CD4-positive, alpha-beta memory T cell (primary cell): Measurements from ENCODE around the gene MXI1. TPM values are rescaled to one million over a fixed set of nuclear protein-coding genes. Genes with fewer than 3 reads are reported as not detected.
A peak's percentile ranks its signal among the peaks of the same experiment; 100 is the strongest.
"Not testable (repeated sequence)": the region's sequence is repeated elsewhere in the genome, so short reads cannot be mapped to it uniquely, and the experiment has no call there.

Experiments used
- CTCF ChIA-PET: fragments of 350-600 bp; sonication (Branson Sonifier 250); formaldehyde crosslinking; loops from one replicate; lab custom pipeline; 2021; ENCODE audit warnings: inconsistent platforms; ENCODE audit not compliant: partially characterized antibody; lab: Charles Lee
- POLR2A ChIA-PET: fragments of 350-600 bp; sonication (Branson Sonifier 250); formaldehyde crosslinking; loops from one replicate; lab custom pipeline; 2021; ENCODE audit not compliant: partially characterized antibody; lab: Charles Lee
- DNase-seq, 5 donors: peaks; one replicate each; pipeline versions ENCODE4 v3.0.0 to v3.0.0-alpha.2; 2020 to 2022; ENCODE audit warnings: mixed read lengths in 1 of 5
- H3K27ac ChIP-seq: one replicate; pipeline ENCODE4 v1.7.0; 2013; ENCODE audit warnings: low read depth, low read length
- H3K27me3 ChIP-seq: 2 replicates; pipeline ENCODE4 v1.7.0; 2013; ENCODE audit warnings: mild to moderate bottlenecking, low read length, moderate library complexity; ENCODE audit not compliant: insufficient read depth
- H3K36me3 ChIP-seq: 2 replicates; pipeline ENCODE4 v1.7.0; 2013; ENCODE audit warnings: mild to moderate bottlenecking, low read length, moderate library complexity; ENCODE audit not compliant: insufficient read depth
- H3K4me1 ChIP-seq: 2 replicates; pipeline ENCODE4 v1.7.0; 2013; ENCODE audit warnings: mild to moderate bottlenecking, low read length, moderate library complexity; ENCODE audit not compliant: insufficient read depth
- H3K4me3 ChIP-seq, 2 donors: one replicate each; pipeline ENCODE4 v1.7.0; 2013; ENCODE audit warnings: low read length in 2 of 2, mild to moderate bottlenecking in 1 of 2
- H3K9me3 ChIP-seq, 2 donors: one replicate each; pipeline ENCODE4 v1.7.0; 2013; ENCODE audit warnings: low read length in 2 of 2, control low read depth in 1 of 2; ENCODE audit not compliant: control insufficient read depth in 1 of 2
- H3K27ac Mint-ChIP-seq, 7 donors: one replicate each; pipeline ENCODE4 v1.8.0; 2020 to 2021; ENCODE audit warnings: mixed read lengths in 7 of 7, mild to moderate bottlenecking in 6 of 7, inconsistent platforms in 3 of 7, moderate library complexity in 3 of 7
- H3K27me3 Mint-ChIP-seq, 2 donors: one replicate each; pipeline ENCODE4 v1.8.0; 2020 to 2021; ENCODE audit warnings: mixed read lengths in 2 of 2
- H3K36me3 Mint-ChIP-seq, 2 donors: one replicate each; pipeline ENCODE4 v1.8.0; 2020 to 2021; ENCODE audit warnings: mixed read lengths in 2 of 2, inconsistent platforms in 1 of 2, mild to moderate bottlenecking in 1 of 2
- H3K4me1 Mint-ChIP-seq, 4 donors: one replicate each; pipeline ENCODE4 v1.8.0; 2020 to 2021; ENCODE audit warnings: mixed read lengths in 4 of 4, mild to moderate bottlenecking in 1 of 4
- H3K4me3 Mint-ChIP-seq, 8 donors: one replicate each; pipeline ENCODE4 v1.8.0; 2020 to 2021; ENCODE audit warnings: mixed read lengths in 8 of 8, mild to moderate bottlenecking in 7 of 8, moderate library complexity in 6 of 8, inconsistent platforms in 3 of 8
- H3K9me3 Mint-ChIP-seq, 8 donors: one replicate each; pipeline ENCODE4 v1.8.0; 2020 to 2021; ENCODE audit warnings: mixed read lengths in 8 of 8, mild to moderate bottlenecking in 5 of 8, inconsistent platforms in 3 of 8, moderate library complexity in 1 of 8
- intact Hi-C: fragments of 100-400 bp; cut with micrococcal nuclease; formaldehyde crosslinking; loops from one replicate; pipeline ENCODE4 v1.15.1; 2023
- polyA plus RNA-seq, 2 donors: library from polyadenylated mRNA; unstranded; fragments of 300-500 nt; fragmentation: Illumina TruSeq; gene quantifications; one replicate each; pipeline ENCODE4 v1.2.3, GENCODE V29; 2021
- total RNA-seq, 2 experiments: library from RNA; stranded (reverse); gene quantifications; one replicate each; pipeline ENCODE4 v1.2.3, GENCODE V29; 2021

MXI1 gene
- total and polyA plus RNA-seq, 4 experiments from 2014 or later, result 32.1 to 56.6 (median 52.1) TPM

DNA sequence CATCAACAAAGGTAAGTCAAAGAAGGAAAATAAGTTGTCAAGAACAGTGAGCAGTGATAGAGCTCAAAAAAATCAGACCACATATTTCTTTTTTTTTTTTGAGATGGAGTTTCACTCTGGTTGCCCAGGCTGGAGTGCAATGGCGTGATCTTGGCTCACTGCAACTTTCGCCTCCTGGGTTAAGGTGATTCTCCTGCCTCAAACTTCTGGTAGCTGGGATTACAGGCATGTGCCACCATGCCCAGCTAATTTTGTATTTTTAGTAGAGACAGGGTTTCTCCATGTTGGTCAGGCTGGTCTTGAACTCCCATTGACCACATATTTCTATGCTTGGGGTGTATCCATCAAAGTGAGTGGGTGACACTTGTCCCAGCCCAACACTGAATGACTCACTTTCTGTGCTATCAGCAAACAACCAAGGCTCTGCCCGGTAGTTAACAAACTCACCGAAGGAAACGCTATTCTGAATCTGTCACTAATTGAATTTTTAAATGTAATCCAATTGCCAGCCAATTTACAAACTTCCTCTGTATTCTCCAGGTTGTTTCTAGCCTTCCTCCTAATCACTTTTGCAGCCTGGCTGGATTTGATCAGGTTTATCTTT, 116.9 kb downstream of the MXI1 start:
- Mint-ChIP-seq H3K9me3 (peaks cover 0 to 22% (median 19%) of the 10 kb centered on the region in 8 donors), H3K4me1 (peaks cover 0 to 1% (median 0%) of the 10 kb centered on the region in 4 donors), H3K4me3 (peak overlapping the region in 1 of 8 donors; percentile 35), H3K27me3 (peaks cover 5 to 6% of the 10 kb centered on the region in 2 donors), H3K36me3 (peaks cover 3 to 4% of the 10 kb centered on the region in 2 donors), H3K27ac (peak overlapping the region in 1 of 7 donors; percentile 16)
- ChIA-PET POLR2A (no interaction called here), CTCF (interaction anchor here (0.9 to 1.7 kb wide), 4 partner anchors 30 to 222 kb away, joined by 3 to 5 read pairs (median 3); no protein-coding TSS in a partner anchor)
- no peaks in the 10 kb centered on the region for H3K9me3 ChIP-seq
- no peaks in the 10 kb centered on the region for H3K27me3 ChIP-seq
- no peaks in the 10 kb centered on the region for H3K36me3 ChIP-seq
- DNase-seq, result no peak
- H3K4me1 ChIP-seq, result no peaks in the 10 kb centered on the region
- H3K4me3 ChIP-seq, result no peak overlapping the region
- H3K27ac ChIP-seq, result no peak overlapping the region
- intact Hi-C loops, result no loop called here

DNA sequence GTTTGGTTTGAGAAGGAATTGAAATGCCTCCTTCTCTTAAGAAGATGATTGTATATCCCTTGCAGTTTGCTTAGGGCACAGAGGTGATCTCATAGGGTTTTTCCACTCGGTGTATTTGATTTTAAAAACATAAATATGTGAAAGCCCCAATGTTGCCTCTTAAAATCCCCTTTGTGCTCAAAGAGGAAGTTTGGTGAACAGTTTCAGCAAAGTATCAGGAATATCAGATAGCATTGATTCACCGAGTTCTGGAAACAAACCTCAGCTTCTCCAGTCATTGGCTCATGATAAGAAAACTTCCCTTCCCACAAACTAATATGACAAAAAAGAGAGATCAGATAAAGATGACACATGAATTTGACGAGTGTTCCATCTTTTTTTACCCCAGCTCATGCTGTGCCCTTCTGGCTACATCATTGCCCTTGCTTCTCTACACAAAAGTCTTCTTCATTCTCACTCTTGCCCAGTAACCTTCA, 117.4 kb downstream of the MXI1 start:
- Histone ChIP-seq H3K36me3 (no peaks in the 10 kb centered on the region), H3K27ac (no peak overlapping the region), H3K9me3 (no peaks in the 10 kb centered on the region), H3K27me3 (no peaks in the 10 kb centered on the region), H3K4me1 (no peaks in the 10 kb centered on the region), H3K4me3 (no peak overlapping the region)
- Mint-ChIP-seq H3K36me3 (peaks cover 3 to 4% of the 10 kb centered on the region in 2 donors), H3K4me1 (peaks cover 0 to 1% (median 0%) of the 10 kb centered on the region in 4 donors), H3K4me3 (peak overlapping the region in 1 of 8 donors; percentile 35), H3K9me3 (peaks cover 0 to 23% (median 20%) of the 10 kb centered on the region in 8 donors), H3K27ac (peak overlapping the region in 2 of 7 donors; percentile 11 to 16), H3K27me3 (peaks cover 5 to 6% of the 10 kb centered on the region in 2 donors)
- ChIA-PET CTCF (interaction anchor here (0.9 to 1.1 kb wide), 2 partner anchors 29 to 211 kb away, joined by 3 read pairs; no protein-coding TSS in a partner anchor), POLR2A (no interaction called here)
- intact Hi-C loops, result no loop called here
- no peak for DNase-seq

DNA sequence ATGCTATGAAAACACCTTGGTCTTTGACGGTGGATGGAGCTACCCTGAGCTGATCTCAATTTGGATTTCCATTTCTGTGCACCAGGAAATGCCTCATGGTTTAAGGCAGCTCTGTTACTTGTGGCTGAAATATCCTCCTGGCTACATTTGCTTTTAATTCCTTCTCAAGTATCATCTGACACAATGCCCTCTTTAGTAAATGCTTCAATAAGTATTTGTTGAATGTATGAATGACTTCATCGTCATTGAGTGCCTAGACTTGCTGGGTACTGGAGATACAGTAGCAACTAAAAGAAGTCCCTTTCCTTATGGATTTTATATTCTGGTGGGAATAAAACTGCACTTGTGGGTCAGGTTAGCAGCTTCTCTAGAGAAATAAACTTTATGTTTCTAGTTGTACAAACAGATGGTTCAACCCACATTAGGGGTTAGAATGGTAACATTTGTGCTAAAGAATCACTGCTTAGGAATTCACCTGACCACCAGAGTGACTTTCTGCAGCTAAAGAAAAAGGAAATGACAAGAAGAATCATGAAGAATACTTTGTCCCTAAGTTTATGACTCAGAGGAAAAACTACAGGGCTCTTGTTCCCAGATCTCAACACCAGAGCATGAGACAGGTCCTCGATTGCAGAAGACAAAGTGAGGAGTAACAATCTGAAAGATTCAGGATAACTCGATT, 119.1 kb downstream of the MXI1 start:
- H3K4me1 Mint-ChIP-seq, result peaks cover 0 to 1% (median 0%) of the 10 kb centered on the region in 4 donors
- H3K36me3 ChIP-seq, result no peaks in the 10 kb centered on the region
- H3K4me3 ChIP-seq, result no peak overlapping the region
- ChIA-PET POLR2A (no interaction called here), CTCF (interaction anchor here (1.2 to 1.5 kb wide), 2 partner anchors 16 to 28 kb away, joined by 4 to 5 read pairs; no protein-coding TSS in a partner anchor)
- no peak overlapping the region for H3K27ac ChIP-seq
- no peak overlapping the region for H3K4me3 Mint-ChIP-seq
- H3K27me3 Mint-ChIP-seq, result peaks cover 6 to 7% of the 10 kb centered on the region in 2 donors
- H3K9me3 Mint-ChIP-seq, result peaks cover 2 to 28% (median 18%) of the 10 kb centered on the region in 8 donors
- H3K27me3 ChIP-seq, result no peaks in the 10 kb centered on the region
- no peaks in the 10 kb centered on the region for H3K4me1 ChIP-seq
- no peak for DNase-seq
- H3K36me3 Mint-ChIP-seq, result peaks cover 4 to 15% of the 10 kb centered on the region in 2 donors
- intact Hi-C loops, result no loop called here
- H3K9me3 ChIP-seq, result no peaks in the 10 kb centered on the region
- H3K27ac Mint-ChIP-seq, result no peak overlapping the region

DNA sequence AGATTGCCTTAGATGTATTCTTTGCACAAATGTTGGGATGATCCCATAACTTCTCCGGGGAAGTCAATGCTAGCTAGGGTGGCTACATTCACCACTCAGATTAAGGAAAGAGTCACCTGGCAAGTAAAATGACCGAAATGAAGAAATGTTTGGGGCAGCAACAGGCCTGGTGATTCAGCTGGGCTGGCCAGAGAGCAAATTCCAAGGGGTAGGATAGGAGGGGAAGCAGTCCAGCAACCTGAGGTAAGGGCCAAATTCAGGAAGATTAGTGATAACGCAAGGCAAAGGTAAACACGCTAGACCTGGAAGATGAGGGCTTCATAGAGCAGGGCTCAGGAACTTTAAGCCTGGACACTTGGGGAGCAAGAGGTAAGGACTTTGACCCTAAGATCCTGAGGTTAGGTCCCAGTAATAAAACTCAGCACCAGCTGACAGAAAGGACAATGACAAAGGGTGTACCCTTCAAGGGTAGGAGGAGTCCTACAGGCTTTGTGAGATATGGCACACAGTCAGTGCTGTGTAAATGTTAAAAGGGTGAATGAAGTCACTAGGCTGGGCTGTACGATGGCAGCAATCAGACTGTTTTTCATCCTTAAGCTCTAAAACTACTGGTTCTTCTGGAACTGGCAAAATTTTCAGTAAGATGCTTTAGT, 120.0 kb downstream of the MXI1 start:
- no peaks in the 10 kb centered on the region for H3K9me3 ChIP-seq
- no peaks in the 10 kb centered on the region for H3K27me3 ChIP-seq
- peaks cover 2 to 23% (median 12%) of the 10 kb centered on the region in 8 donors for H3K9me3 Mint-ChIP-seq
- POLR2A ChIA-PET, result interaction anchor here (0.6 kb wide), 1 partner anchor 41 kb away, joined by 3 read pairs; no protein-coding TSS in a partner anchor
- no peak overlapping the region for H3K4me3 ChIP-seq
- no peak for DNase-seq
- H3K27me3 Mint-ChIP-seq, result peaks cover 6% of the 10 kb centered on the region in 2 donors
- intact Hi-C loops, result no loop called here
- peaks cover 0 to 1% (median 0%) of the 10 kb centered on the region in 4 donors for H3K4me1 Mint-ChIP-seq
- H3K36me3 ChIP-seq, result no peaks in the 10 kb centered on the region
- H3K36me3 Mint-ChIP-seq, result peaks cover 2 to 11% of the 10 kb centered on the region in 2 donors
- no peak overlapping the region for H3K4me3 Mint-ChIP-seq
- CTCF ChIA-PET, result interaction anchor here (1.2 to 1.5 kb wide), 2 partner anchors 15 to 27 kb away, joined by 4 to 5 read pairs; no protein-coding TSS in a partner anchor
- peak overlapping the region in 1 of 7 donors; percentile 5 for H3K27ac Mint-ChIP-seq
- H3K4me1 ChIP-seq, result no peaks in the 10 kb centered on the region
- H3K27ac ChIP-seq, result no peak overlapping the region

DNA sequence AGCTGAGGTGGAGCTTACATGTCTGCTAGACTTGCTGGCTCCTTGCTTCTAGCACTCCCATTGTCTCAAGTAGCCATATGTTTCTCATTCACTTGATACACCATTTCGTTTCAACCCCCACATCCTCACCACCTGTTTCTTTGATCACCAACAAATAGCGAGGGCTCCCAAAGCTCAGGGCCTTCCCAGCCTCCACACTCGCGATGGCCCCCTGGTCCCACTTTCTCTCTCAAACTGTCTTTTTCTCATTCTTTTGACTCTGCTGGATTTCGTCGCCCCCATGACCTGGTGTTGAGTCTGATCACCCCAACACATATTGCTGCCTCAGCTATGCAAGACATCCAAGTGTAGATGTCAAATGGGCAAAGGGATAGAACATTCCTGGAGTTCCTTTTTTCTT, 123.3 kb downstream of the MXI1 start:
- peaks cover 6 to 8% (median 7%) of the 10 kb centered on the region in 4 donors for H3K4me1 Mint-ChIP-seq
- Histone ChIP-seq H3K4me1 (peaks cover 9% of the 10 kb centered on the region), H3K9me3 (no peaks in the 10 kb centered on the region), H3K27me3 (no peaks in the 10 kb centered on the region), H3K36me3 (no peaks in the 10 kb centered on the region), H3K27ac (no peak overlapping the region), H3K4me3 (no peak overlapping the region)
- no peak overlapping the region for H3K27ac Mint-ChIP-seq
- H3K9me3 Mint-ChIP-seq, result peaks cover 2 to 21% (median 9%) of the 10 kb centered on the region in 8 donors
- peaks cover 6% of the 10 kb centered on the region in 2 donors for H3K27me3 Mint-ChIP-seq
- H3K36me3 Mint-ChIP-seq, result peaks cover 2 to 10% of the 10 kb centered on the region in 2 donors
- POLR2A ChIA-PET, result no interaction called here
- DNase-seq, result no peak
- CTCF ChIA-PET, result no interaction called here
- no peak overlapping the region for H3K4me3 Mint-ChIP-seq
- intact Hi-C loops, result no loop called here

DNA sequence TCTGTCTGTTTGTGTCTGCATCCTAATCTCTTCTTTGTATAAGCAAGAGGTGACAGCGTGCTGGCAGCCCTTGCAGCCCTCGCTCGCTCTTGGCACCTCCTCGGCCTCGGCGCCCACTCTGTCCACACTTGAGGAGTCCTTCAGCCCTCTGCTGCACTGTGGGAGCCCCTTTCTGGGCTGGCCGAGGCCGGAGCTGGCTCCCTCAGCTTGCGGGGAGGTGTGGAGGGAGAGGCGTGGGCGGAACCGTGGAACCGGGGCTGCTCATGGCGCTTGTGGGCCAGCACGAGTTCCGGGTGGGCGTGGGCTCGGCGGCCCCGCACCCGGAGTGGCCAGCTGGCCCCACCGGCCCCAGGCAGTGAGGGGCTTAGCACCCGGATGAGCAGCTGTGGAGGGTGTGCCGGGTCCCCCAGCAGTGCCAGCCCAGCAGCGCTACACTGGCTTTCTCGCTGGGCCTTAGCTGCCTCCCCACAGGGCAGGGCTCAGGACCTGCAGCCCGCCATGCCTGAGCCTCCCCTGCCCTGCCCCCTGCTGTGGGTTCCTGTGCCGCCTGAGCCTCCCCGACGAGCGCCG, 123.9 kb downstream of the MXI1 start:
- DNase-seq, H3K27me3 ChIP-seq, H3K27me3 Mint-ChIP-seq, POLR2A ChIA-PET, H3K36me3 ChIP-seq, H3K9me3 ChIP-seq, intact Hi-C loops, H3K27ac ChIP-seq, H3K4me3 ChIP-seq, H3K27ac Mint-ChIP-seq, H3K4me3 Mint-ChIP-seq: not testable (repeated sequence)
- peaks cover 2 to 21% (median 9%) of the 10 kb centered on the region in 8 donors for H3K9me3 Mint-ChIP-seq
- peaks cover 15% of the 10 kb centered on the region for H3K4me1 ChIP-seq
- CTCF ChIA-PET, result interaction anchor here (1.6 kb wide), 1 partner anchor 21 kb away, joined by 5 read pairs; no protein-coding TSS in a partner anchor
- peaks cover 7 to 13% (median 10%) of the 10 kb centered on the region in 4 donors for H3K4me1 Mint-ChIP-seq
- H3K36me3 Mint-ChIP-seq, result peaks cover 2 to 10% of the 10 kb centered on the region in 2 donors
